WTC11 (cell line): ENCODE measurements around the gene CARD14. TPM values are rescaled to one million over a fixed set of nuclear protein-coding genes. Genes with fewer than 3 reads are reported as not detected.

ENCODE experiments used
- ATAC-seq: fragments of 200-7000 bp; cut with Tn5 transposase; 2 replicates; pipeline ENCODE4 v1.10.0; 2021; ENCODE audit warnings: mild to moderate bottlenecking, moderate library complexity
- CTCF ChIA-PET: fragments of 300-600 bp; sonication (Branson Sonifier 250); formaldehyde crosslinking; loops from one replicate; lab custom pipeline; 2021; ENCODE audit warnings: antibody characterized with exemption; lab: Charles Lee
- POLR2A ChIA-PET: fragments of 350-600 bp; sonication (Branson Sonifier 250); formaldehyde crosslinking; loops from one replicate; lab custom pipeline; 2021; ENCODE audit warnings: antibody characterized with exemption; lab: Charles Lee
- DNase-seq: peaks from one replicate; pipeline ENCODE4 v3.0.0; 2021; ENCODE audit warnings: low spot score
- H3K27ac Mint-ChIP-seq: 2 replicates; pipeline ENCODE4 v1.8.0; 2021; ENCODE audit warnings: mixed read lengths
- H3K27me3 Mint-ChIP-seq: 2 replicates; pipeline ENCODE4 v1.8.0; 2021; ENCODE audit warnings: low read depth, mild to moderate bottlenecking, moderate library complexity, mixed read lengths
- H3K36me3 Mint-ChIP-seq: 2 replicates; pipeline ENCODE4 v1.8.0; 2021; ENCODE audit warnings: mixed read lengths
- H3K4me1 Mint-ChIP-seq: 2 replicates; pipeline ENCODE4 v1.8.0; 2022; ENCODE audit warnings: mixed read lengths
- H3K4me3 Mint-ChIP-seq: 2 replicates; pipeline ENCODE4 v1.8.0; 2021; ENCODE audit warnings: mild to moderate bottlenecking, moderate library complexity, mixed read lengths
- H3K9me3 Mint-ChIP-seq: 2 replicates; pipeline ENCODE4 v1.8.0; 2021; ENCODE audit warnings: mixed read lengths
- AFF4 ChIP-seq: sonication (generic); formaldehyde crosslinking; IDR thresholded peaks from 2 replicates; pipeline ENCODE4 v1.8.1; 2023; ENCODE audit warnings: mild to moderate bottlenecking, missing genetic modification reagents, borderline replicate concordance
- ELF4 ChIP-seq: sonication (generic); formaldehyde crosslinking; IDR thresholded peaks from 2 replicates; pipeline ENCODE4 v1.8.1; 2022; ENCODE audit warnings: low read depth, mild to moderate bottlenecking, moderate library complexity, missing genetic modification reagents
- ETV6 ChIP-seq: sonication (generic); formaldehyde crosslinking; IDR thresholded peaks from 2 replicates; pipeline ENCODE4 v1.8.1; 2022; ENCODE audit warnings: mild to moderate bottlenecking, missing genetic modification reagents
- JAZF1 ChIP-seq: fragments of 250-450 bp; sonication (Bioruptor Pico); IDR thresholded peaks from 2 replicates; pipeline ENCODE4 v1.9.0; 2021; ENCODE audit warnings: moderate library complexity, mild to moderate bottlenecking, inconsistent platforms
- JUN ChIP-seq: sonication (generic); formaldehyde crosslinking; IDR thresholded peaks from 2 replicates; pipeline ENCODE4 v1.8.0; 2023; ENCODE audit warnings: mild to moderate bottlenecking, missing genetic modification reagents
- NFE2L1 ChIP-seq: sonication (generic); formaldehyde crosslinking; IDR thresholded peaks from 2 replicates; pipeline ENCODE4 v1.8.1; 2023; ENCODE audit warnings: missing genetic modification reagents
- NR3C1 ChIP-seq: sonication (generic); formaldehyde crosslinking; conservative IDR thresholded peaks from 2 replicates; pipeline ENCODE4 v1.8.1; 2023; ENCODE audit warnings: low read depth, mild to moderate bottlenecking, missing genetic modification reagents
- PREB ChIP-seq: sonication (generic); formaldehyde crosslinking; IDR thresholded peaks from 2 replicates; pipeline ENCODE4 v1.8.1; 2022; ENCODE audit warnings: mild to moderate bottlenecking, missing genetic modification reagents, moderate library complexity, borderline replicate concordance
- SOX15 ChIP-seq: fragments of 250-450 bp; sonication (Bioruptor Pico); IDR thresholded peaks from 2 replicates; pipeline ENCODE4 v1.9.0; 2021; ENCODE audit warnings: mild to moderate bottlenecking
- STAT6 ChIP-seq: sonication (generic); formaldehyde crosslinking; conservative IDR thresholded peaks from 2 replicates; pipeline ENCODE4 v1.8.1; 2023; ENCODE audit warnings: mild to moderate bottlenecking, low read depth, missing genetic modification reagents, moderate library complexity
- ZNF281 ChIP-seq: sonication (generic); formaldehyde crosslinking; IDR thresholded peaks from 2 replicates; pipeline ENCODE4 v1.8.0; 2023; ENCODE audit warnings: mild to moderate bottlenecking, missing genetic modification reagents
- ZNF423 ChIP-seq: fragments of 250-450 bp; sonication (Bioruptor Pico); IDR thresholded peaks from 2 replicates; pipeline ENCODE4 v2.1.2; 2022; ENCODE audit warnings: mild to moderate bottlenecking, moderate library complexity
- ZNF425 ChIP-seq: fragments of 250-450 bp; sonication (Bioruptor Pico); conservative IDR thresholded peaks from 2 replicates; pipeline ENCODE4 v1.9.0; 2021; ENCODE audit warnings: mild to moderate bottlenecking
- ZNF532 ChIP-seq: fragments of 250-450 bp; sonication (Bioruptor Pico); IDR thresholded peaks from 2 replicates; pipeline ENCODE4 v1.9.0; 2021; ENCODE audit warnings: mild to moderate bottlenecking, borderline replicate concordance
- ZNF671 ChIP-seq: fragments of 250-450 bp; sonication (Bioruptor Pico); IDR thresholded peaks from 2 replicates; pipeline ENCODE4 v1.8.0; 2021; ENCODE audit warnings: mild to moderate bottlenecking
- total RNA-seq: library from RNA; stranded (reverse); gene quantifications from 3 replicates; pipeline ENCODE4 v1.2.3, GENCODE V29; 2021

CARD14 gene
- total RNA-seq, 1 experiment from 2014 or later = 0.83 TPM

- CTCF ChIA-PET = interaction anchor here (0.8 kb wide), 1 partner anchor 112 kb away, joined by 3 read pairs; no protein-coding TSS in a partner anchor
- no peak for DNase-seq
- no peak for TF ChIP-seq NFE2L1 (CRISPR knock-in tag)
- TF ChIP-seq SOX15 (CRISPR knock-in tag) = no peak
- no peak for TF ChIP-seq ZNF281 (CRISPR knock-in tag)
- TF ChIP-seq ZNF671 (CRISPR knock-in tag) = no peak
- TF ChIP-seq ZNF423 (CRISPR knock-in tag) = no peak
- TF ChIP-seq STAT6 (CRISPR knock-in tag) = no peak
- TF ChIP-seq, all 79 proteins: peak for 0
- POLR2A ChIA-PET = no interaction called here
- ATAC-seq = no peak
- Mint-ChIP-seq H3K36me3 (peaks cover 11% of the 10 kb centered on the region), H3K4me1 (no peaks in the 10 kb centered on the region), H3K27ac (no peak overlapping the region), H3K27me3 (no peaks in the 10 kb centered on the region), H3K4me3 (no peak overlapping the region), H3K9me3 (no peaks in the 10 kb centered on the region)
Measured at GRCh38 chr17:80248894-80249710, 79.3 kb downstream of the CARD14 start.

- peaks cover 8% of the 10 kb centered on the region for H3K4me1 Mint-ChIP-seq
- H3K36me3 Mint-ChIP-seq = 0 out of 2 replicates have a peak, but pooled peaks cover 2% of the 10 kb centered on the region
- peak overlapping the region; percentile 63; the same call in 1 of the 2 replicates for H3K27ac Mint-ChIP-seq
- H3K4me3 Mint-ChIP-seq = no peak overlapping the region
- no peak for ATAC-seq
- no peak for DNase-seq
- ChIA-PET CTCF (interaction anchor here (0.6 to 1.2 kb wide), 6 partner anchors 19 to 68 kb away, joined by 3 to 6 read pairs (median 3); no protein-coding TSS in a partner anchor), POLR2A (no interaction called here)
- no peaks in the 10 kb centered on the region for H3K9me3 Mint-ChIP-seq
- no peaks in the 10 kb centered on the region for H3K27me3 Mint-ChIP-seq
- TF ChIP-seq PREB (no peak), JAZF1 (CRISPR knock-in tag) (no peak), NR3C1 (CRISPR knock-in tag) (no peak), ELF4 (CRISPR knock-in tag) (no peak), ETV6 (no peak), ZNF425 (CRISPR knock-in tag) (no peak), JUN (CRISPR knock-in tag) (no peak), AFF4 (CRISPR knock-in tag) (no peak), ZNF532 (CRISPR knock-in tag) (no peak)
Measured at GRCh38 chr17:80251966-80252365, 82.1 kb downstream of the CARD14 start.
